ENCODE measurements around the gene CINP.

CINP gene

DNA sequence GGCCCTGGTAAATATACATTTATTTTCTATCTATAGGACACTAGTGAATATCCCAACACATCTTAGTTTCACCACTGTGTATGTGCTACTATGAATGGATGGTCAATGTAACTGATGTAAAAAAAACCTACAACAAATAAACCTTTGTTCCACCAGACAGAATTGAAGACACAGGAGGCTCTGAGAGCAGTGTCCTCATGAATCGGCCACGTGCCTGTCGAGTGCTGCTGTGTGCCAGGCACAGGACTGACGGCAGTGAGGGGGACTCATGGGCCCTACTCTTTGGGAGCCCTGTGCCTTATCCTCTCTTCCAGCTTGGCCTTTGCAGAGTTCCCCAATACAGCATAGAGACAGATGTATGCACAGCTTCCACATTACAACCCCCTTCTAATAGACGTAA lies 18.2 kb downstream of the CINP start:
- ATAC-seq (ENCODE audit: insufficient read depth, low read depth), result no peak
- Histone ChIP-seq H3K27ac (ENCODE audit: low read length) (no peak overlapping the region), H3K4me2 (ENCODE audit: insufficient read depth, low read length) (no peak overlapping the region), H3K27me3 (ENCODE audit: insufficient read depth, low read length, poor library complexity) (no peaks in the 10 kb centered on the region), H2AFZ (ENCODE audit: low read depth, low read length) (no peak overlapping the region), H3K9me3 (ENCODE audit: insufficient read depth, low read length, severe bottlenecking) (no peaks in the 10 kb centered on the region), H3K9ac (ENCODE audit: low read depth, low read length) (no peak overlapping the region), H3K4me1 (ENCODE audit: insufficient read depth, low read length) (no peaks in the 10 kb centered on the region), H3K4me3 (ENCODE audit: low read depth in 1 of 2, low read length in 2 of 2) (no peak overlapping the region), H3K36me3 (ENCODE audit: insufficient read depth, low read length) (peaks cover 73% of the 10 kb centered on the region), H4K20me1 (ENCODE audit: insufficient read depth, low read length) (no peaks in the 10 kb centered on the region), H3K79me2 (ENCODE audit: insufficient read depth, low read length) (no peaks in the 10 kb centered on the region)
- no peak for DNase-seq
- no peak for TF ChIP-seq EZH2 (IDR thresholded peaks at IDR 0.05; ENCODE audit: borderline replicate concordance, low read depth, low read length, severe bottlenecking)
- TF ChIP-seq, protein P1, sequence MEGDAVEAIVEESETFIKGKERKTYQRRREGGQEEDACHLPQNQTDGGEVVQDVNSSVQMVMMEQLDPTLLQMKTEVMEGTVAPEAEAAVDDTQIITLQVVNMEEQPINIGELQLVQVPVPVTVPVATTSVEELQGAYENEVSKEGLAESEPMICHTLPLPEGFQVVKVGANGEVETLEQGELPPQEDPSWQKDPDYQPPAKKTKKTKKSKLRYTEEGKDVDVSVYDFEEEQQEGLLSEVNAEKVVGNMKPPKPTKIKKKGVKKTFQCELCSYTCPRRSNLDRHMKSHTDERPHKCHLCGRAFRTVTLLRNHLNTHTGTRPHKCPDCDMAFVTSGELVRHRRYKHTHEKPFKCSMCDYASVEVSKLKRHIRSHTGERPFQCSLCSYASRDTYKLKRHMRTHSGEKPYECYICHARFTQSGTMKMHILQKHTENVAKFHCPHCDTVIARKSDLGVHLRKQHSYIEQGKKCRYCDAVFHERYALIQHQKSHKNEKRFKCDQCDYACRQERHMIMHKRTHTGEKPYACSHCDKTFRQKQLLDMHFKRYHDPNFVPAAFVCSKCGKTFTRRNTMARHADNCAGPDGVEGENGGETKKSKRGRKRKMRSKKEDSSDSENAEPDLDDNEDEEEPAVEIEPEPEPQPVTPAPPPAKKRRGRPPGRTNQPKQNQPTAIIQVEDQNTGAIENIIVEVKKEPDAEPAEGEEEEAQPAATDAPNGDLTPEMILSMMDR (IDR thresholded peaks at IDR 0.05; ENCODE audit: borderline replicate concordance, extremely low read depth, low read length, poor library complexity, severe bottlenecking), result no peak

DNA sequence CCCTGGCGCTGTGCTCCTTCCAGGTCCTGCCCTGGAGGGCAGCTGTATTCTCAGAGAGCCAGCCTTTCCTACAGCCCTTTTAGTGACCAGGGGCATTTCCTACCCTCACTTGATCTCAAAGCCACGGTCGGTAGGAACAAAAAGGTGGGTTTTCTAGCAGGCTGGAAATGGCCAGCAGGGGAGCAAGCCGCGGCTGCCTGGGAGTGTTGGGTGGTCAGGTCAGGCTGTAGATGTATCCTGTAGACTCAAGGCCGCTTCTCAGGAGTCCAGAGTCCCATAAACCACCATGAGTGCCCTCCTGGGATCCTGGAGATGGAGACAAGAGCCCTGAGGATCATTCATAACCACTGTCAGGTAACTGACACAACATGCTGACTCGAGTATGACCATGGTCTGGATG lies 18.6 kb downstream of the CINP start:
- no peak for TF ChIP-seq EZH2 (IDR thresholded peaks at IDR 0.05; ENCODE audit: borderline replicate concordance, low read depth, low read length, severe bottlenecking)
- TF ChIP-seq, protein P1 (IDR thresholded peaks at IDR 0.05; ENCODE audit: borderline replicate concordance, extremely low read depth, low read length, poor library complexity, severe bottlenecking), result no peak
- H3K79me2 ChIP-seq (ENCODE audit: insufficient read depth, low read length), result no peaks in the 10 kb centered on the region
- no peaks in the 10 kb centered on the region for H3K27me3 ChIP-seq (ENCODE audit: insufficient read depth, low read length, poor library complexity)
- no peak overlapping the region for H3K4me3 ChIP-seq (ENCODE audit: low read depth in 1 of 2, low read length in 2 of 2)
- no peaks in the 10 kb centered on the region for H4K20me1 ChIP-seq (ENCODE audit: insufficient read depth, low read length)
- no peak for DNase-seq
- no peak for ATAC-seq (ENCODE audit: insufficient read depth, low read depth)
- no peak overlapping the region for H3K9ac ChIP-seq (ENCODE audit: low read depth, low read length)
- no peak overlapping the region for H2AFZ ChIP-seq (ENCODE audit: low read depth, low read length)
- H3K4me2 ChIP-seq (ENCODE audit: insufficient read depth, low read length), result no peak overlapping the region
- no peaks in the 10 kb centered on the region for H3K9me3 ChIP-seq (ENCODE audit: insufficient read depth, low read length, severe bottlenecking)
- H3K36me3 ChIP-seq (ENCODE audit: insufficient read depth, low read length), result peaks cover 72% of the 10 kb centered on the region
- no peaks in the 10 kb centered on the region for H3K4me1 ChIP-seq (ENCODE audit: insufficient read depth, low read length)
- H3K27ac ChIP-seq (ENCODE audit: low read length), result no peak overlapping the region

DNA sequence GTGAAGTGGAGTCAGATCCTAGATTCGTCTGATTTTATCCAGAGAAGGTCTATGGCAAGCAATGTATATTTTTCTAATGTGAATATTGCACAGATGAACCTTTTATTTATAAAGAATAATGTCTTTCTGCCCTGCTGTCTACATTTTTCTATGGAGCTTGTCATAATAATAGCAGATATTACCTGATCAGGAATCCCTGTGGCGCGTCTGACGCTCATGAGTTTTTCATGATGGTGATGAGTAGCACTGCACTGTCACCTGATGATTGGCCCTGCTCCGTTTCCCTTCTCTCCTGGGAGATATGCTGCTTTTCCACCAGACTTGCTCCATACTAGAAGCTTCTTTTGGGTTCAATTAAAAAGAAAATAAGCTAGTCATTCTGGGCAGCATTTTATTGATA lies 20.5 kb downstream of the CINP start:
- Histone ChIP-seq H3K36me3 (ENCODE audit: insufficient read depth, low read length) (peaks cover 72% of the 10 kb centered on the region), H3K27me3 (ENCODE audit: insufficient read depth, low read length, poor library complexity) (no peaks in the 10 kb centered on the region), H3K4me2 (ENCODE audit: insufficient read depth, low read length) (no peak overlapping the region), H3K9me3 (ENCODE audit: insufficient read depth, low read length, severe bottlenecking) (no peaks in the 10 kb centered on the region), H3K4me3 (ENCODE audit: low read depth in 1 of 2, low read length in 2 of 2) (no peak overlapping the region), H3K79me2 (ENCODE audit: insufficient read depth, low read length) (no peaks in the 10 kb centered on the region), H4K20me1 (ENCODE audit: insufficient read depth, low read length) (no peaks in the 10 kb centered on the region), H3K4me1 (ENCODE audit: insufficient read depth, low read length) (no peaks in the 10 kb centered on the region), H2AFZ (ENCODE audit: low read depth, low read length) (no peak overlapping the region), H3K27ac (ENCODE audit: low read length) (no peak overlapping the region), H3K9ac (ENCODE audit: low read depth, low read length) (no peak overlapping the region)
- TF ChIP-seq EZH2 (IDR thresholded peaks at IDR 0.05; ENCODE audit: borderline replicate concordance, low read depth, low read length, severe bottlenecking), result no peak
- ATAC-seq (ENCODE audit: insufficient read depth, low read depth), result no peak
- DNase-seq, result no peak

DNA sequence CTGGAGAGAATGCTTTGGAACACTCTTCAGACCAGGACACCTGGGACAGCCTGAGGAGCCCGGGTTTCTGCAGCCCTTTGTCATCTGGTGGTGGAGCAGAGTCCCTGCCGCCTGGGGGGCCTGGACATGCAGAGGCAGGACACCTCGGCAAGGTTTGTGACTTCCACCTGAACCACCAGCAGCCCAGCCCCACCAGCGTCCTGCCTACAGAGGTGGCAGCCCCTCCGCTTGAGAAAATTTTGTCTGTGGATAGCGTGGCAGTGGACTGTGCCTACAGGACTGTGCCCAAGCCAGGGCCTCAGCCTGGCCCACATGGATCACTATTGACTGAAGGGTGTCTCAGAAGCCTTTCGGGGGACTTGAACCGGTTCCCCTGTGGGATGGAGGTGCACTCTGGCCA lies 21.1 kb downstream of the CINP start:
- Histone ChIP-seq H3K4me2 (ENCODE audit: insufficient read depth, low read length) (no peak overlapping the region), H3K9me3 (ENCODE audit: insufficient read depth, low read length, severe bottlenecking) (no peaks in the 10 kb centered on the region), H3K4me3 (ENCODE audit: low read depth in 1 of 2, low read length in 2 of 2) (no peak overlapping the region), H3K9ac (ENCODE audit: low read depth, low read length) (no peak overlapping the region), H3K79me2 (ENCODE audit: insufficient read depth, low read length) (no peaks in the 10 kb centered on the region), H3K27me3 (ENCODE audit: insufficient read depth, low read length, poor library complexity) (no peaks in the 10 kb centered on the region), H3K4me1 (ENCODE audit: insufficient read depth, low read length) (no peaks in the 10 kb centered on the region), H3K36me3 (ENCODE audit: insufficient read depth, low read length) (peaks cover 74% of the 10 kb centered on the region), H2AFZ (ENCODE audit: low read depth, low read length) (no peak overlapping the region), H4K20me1 (ENCODE audit: insufficient read depth, low read length) (no peaks in the 10 kb centered on the region), H3K27ac (ENCODE audit: low read length) (no peak overlapping the region)
- no peak for DNase-seq
- TF ChIP-seq, protein P1 (IDR thresholded peaks at IDR 0.05; ENCODE audit: borderline replicate concordance, extremely low read depth, low read length, poor library complexity, severe bottlenecking), result no peak
- no peak for TF ChIP-seq EZH2 (IDR thresholded peaks at IDR 0.05; ENCODE audit: borderline replicate concordance, low read depth, low read length, severe bottlenecking)
- ATAC-seq (ENCODE audit: insufficient read depth, low read depth), result no peak
